Measurements from ENCODE around the gene GPC6.

Gene GPC6

GRCh38 chr13:93217721-93218261, 8.8 kb upstream of the GPC6 start:
- no peak overlapping the region for H3K4me3 ChIP-seq (replicated peaks; ENCODE audit: insufficient read depth, low read length)
- no peak overlapping the region for H3K27ac ChIP-seq (replicated peaks)
- DNase-seq (ENCODE audit: low read depth in 1 of 2, low spot score in 1 of 2): no peak
- H3K27me3 ChIP-seq (ENCODE audit: insufficient read depth, poor library complexity, severe bottlenecking): no peaks in the 10 kb centered on the region
- TF ChIP-seq POLR2AphosphoS5 (IDR thresholded peaks at IDR 0.05; ENCODE audit: low read depth): no peak
- TF ChIP-seq REST (IDR thresholded peaks at IDR 0.05; ENCODE audit: insufficient replicate concordance, low read depth): no peak
- TF ChIP-seq GABPA (IDR thresholded peaks at IDR 0.05; ENCODE audit: low read depth): no peak
- TF ChIP-seq SPI1 (IDR thresholded peaks at IDR 0.05; ENCODE audit: borderline replicate concordance, low read depth): no peak
- TF ChIP-seq CTCF (IDR thresholded peaks at IDR 0.05; ENCODE audit: insufficient read depth, low read length): no peak

GRCh38 chr13:93218583-93218982, 8.0 kb upstream of the GPC6 start:
- H3K27ac ChIP-seq (replicated peaks): no peak overlapping the region
- no peaks in the 10 kb centered on the region for H3K27me3 ChIP-seq (ENCODE audit: insufficient read depth, poor library complexity, severe bottlenecking)
- no peak overlapping the region for H3K4me3 ChIP-seq (replicated peaks; ENCODE audit: insufficient read depth, low read length)
- TF ChIP-seq SPI1 (IDR thresholded peaks at IDR 0.05; ENCODE audit: borderline replicate concordance, low read depth): no peak
- no peak for TF ChIP-seq REST (IDR thresholded peaks at IDR 0.05; ENCODE audit: insufficient replicate concordance, low read depth)
- TF ChIP-seq POLR2AphosphoS5 (IDR thresholded peaks at IDR 0.05; ENCODE audit: low read depth): no peak
- no peak for TF ChIP-seq CTCF (IDR thresholded peaks at IDR 0.05; ENCODE audit: insufficient read depth, low read length)
- no peak for TF ChIP-seq GABPA (IDR thresholded peaks at IDR 0.05; ENCODE audit: low read depth)
- no peak for DNase-seq (ENCODE audit: low read depth in 1 of 2, low spot score in 1 of 2)

- Histone ChIP-seq H3K4me3 (replicated peaks; ENCODE audit: insufficient read depth, low read length) (no peak overlapping the region), H3K27ac (replicated peaks) (no peak overlapping the region), H3K27me3 (ENCODE audit: insufficient read depth, poor library complexity, severe bottlenecking) (no peaks in the 10 kb centered on the region)
- TF ChIP-seq POLR2AphosphoS5 (IDR thresholded peaks at IDR 0.05; ENCODE audit: low read depth) (no peak), REST (IDR thresholded peaks at IDR 0.05; ENCODE audit: insufficient replicate concordance, low read depth) (no peak), CTCF (IDR thresholded peaks at IDR 0.05; ENCODE audit: insufficient read depth, low read length) (no peak)
- DNase-seq (ENCODE audit: low read depth in 1 of 2, low spot score in 1 of 2): no peak
Measured at GRCh38 chr13:93220073-93220472, 6.5 kb upstream of the GPC6 start.

All from HL-60 (cell line).